ENCODE data around the gene NDUFAF3.

Gene NDUFAF3

GRCh38 chr3:49019941-49020329 lies 2.0 kb upstream of the NDUFAF3 start:
- DNase-seq: no peak

GRCh38 chr3:49020330-49021212 lies 1.4 kb upstream of the NDUFAF3 start:
- DNase-seq: no peak

GRCh38 chr3:49021213-49021812 lies 608 bp upstream of the NDUFAF3 start:
- DNase-seq: peak; percentile 89 to 93

GRCh38 chr3:49022688-49023171 lies 809 bp downstream of the NDUFAF3 start:
- no peak for DNase-seq

GRCh38 chr3:49023775-49024174 lies 1.9 kb downstream of the NDUFAF3 start:
- DNase-seq: no peak

GRCh38 chr3:49024449-49024848 lies 2.5 kb downstream of the NDUFAF3 start:
- DNase-seq: no peak

GRCh38 chr3:49025005-49025792 lies 3.3 kb downstream of the NDUFAF3 start:
- no peak for DNase-seq

- DNase-seq: no peak
Measured at GRCh38 chr3:49025793-49026520, 4.0 kb downstream of the NDUFAF3 start.

- no peak for DNase-seq
Measured at GRCh38 chr3:49026536-49026935, 4.6 kb downstream of the NDUFAF3 start.

- no peak for DNase-seq
Measured at GRCh38 chr3:49027634-49028033, 5.7 kb downstream of the NDUFAF3 start.

- DNase-seq: no peak
Measured at GRCh38 chr3:49028298-49028672, 6.4 kb downstream of the NDUFAF3 start.

- peak; percentile 59 to 71 for DNase-seq
Measured at GRCh38 chr3:49028673-49029562, 7.0 kb downstream of the NDUFAF3 start, which contains the start of gene IMPDH2. TSS of gene IMPDH2 (minus strand) at chr3:49029398. CDS start at chr3:49029350, 48 bp downstream.

GRCh38 chr3:49029563-49029884 lies 7.6 kb downstream of the NDUFAF3 start:
- DNase-seq: no peak

- DNase-seq: no peak
Measured at GRCh38 chr3:49030321-49030720, 8.4 kb downstream of the NDUFAF3 start.

GRCh38 chr3:49032646-49033304 lies 10.9 kb downstream of the NDUFAF3 start:
- DNase-seq: no peak

GRCh38 chr3:49034650-49035049 lies 12.7 kb downstream of the NDUFAF3 start:
- DNase-seq: no peak

- DNase-seq: no peak
Measured at GRCh38 chr3:49035281-49035680, 13.4 kb downstream of the NDUFAF3 start.

- no peak for DNase-seq
Measured at GRCh38 chr3:49053543-49053942, 31.6 kb downstream of the NDUFAF3 start.

GRCh38 chr3:49054344-49054862 lies 32.5 kb downstream of the NDUFAF3 start:
- no peak for DNase-seq

- no peak for DNase-seq
Measured at GRCh38 chr3:49057268-49057667, 35.3 kb downstream of the NDUFAF3 start.

GRCh38 chr3:49058011-49058410 lies 36.1 kb downstream of the NDUFAF3 start:
- DNase-seq: no peak
